Epithelial cell of esophagus (primary cell): ENCODE measurements around the gene CCDC197.

Experiments used
- DNase-seq: peaks from one replicate; pipeline ENCODE4 v3.0.0; 2010; ENCODE audit warnings: low read depth
- H3K4me3 ChIP-seq: 2 replicates; pipeline ENCODE4 v1.5.1; 2011; ENCODE audit warnings: mild to moderate bottlenecking, low read length, control low read depth
- CTCF ChIP-seq: IDR thresholded peaks from 2 replicates; pipeline ENCODE4 v1.5.1; 2011; ENCODE audit warnings: low read depth, mild to moderate bottlenecking, low read length, control low read depth, inconsistent platforms; ENCODE audit not compliant: insufficient read depth; ENCODE audit errors: missing control alignments

Gene CCDC197

GRCh38 chr14:94038921-94039629, 42.0 kb downstream of the CCDC197 start:
- H3K4me3 ChIP-seq, result no peak overlapping the region
- TF ChIP-seq CTCF, result no peak
- DNase-seq, result no peak

- H3K4me3 ChIP-seq, result no peak overlapping the region
- no peak for DNase-seq
- no peak for TF ChIP-seq CTCF
Observed at GRCh38 chr14:94040247-94040646, 43.1 kb downstream of the CCDC197 start.

- no peak for DNase-seq
- no peak for TF ChIP-seq CTCF
- no peak overlapping the region for H3K4me3 ChIP-seq
Observed at GRCh38 chr14:94040796-94041195, 43.7 kb downstream of the CCDC197 start.

GRCh38 chr14:94041551-94042346, 44.6 kb downstream of the CCDC197 start:
- TF ChIP-seq CTCF, result no peak
- DNase-seq, result peak; percentile 20

GRCh38 chr14:94042433-94043091, 45.5 kb downstream of the CCDC197 start:
- no peak for TF ChIP-seq CTCF
- no peak overlapping the region for H3K4me3 ChIP-seq
- no peak for DNase-seq

More at GRCh38 chr14:94041551-94042346, 44.6 kb downstream of the CCDC197 start:
- no peak overlapping the region for H3K4me3 ChIP-seq

GRCh38 chr14:94043111-94043755, 46.1 kb downstream of the CCDC197 start:
- no peak for DNase-seq
- no peak overlapping the region for H3K4me3 ChIP-seq
- TF ChIP-seq CTCF, result no peak
